GM12874 (cell line): ENCODE data around the gene SPATA7.

Source experiments
- CTCF ChIP-seq: IDR thresholded peaks from 2 replicates; pipeline ENCODE4 v1.5.1; 2011; ENCODE audit warnings: low read depth, mild to moderate bottlenecking, control low read depth, low read length, moderate library complexity; ENCODE audit not compliant: insufficient read depth

The SPATA7 gene

GRCh38 chr14:88352698-88353097 is 32.8 kb upstream of the SPATA7 start:
- TF ChIP-seq CTCF: no peak

- TF ChIP-seq CTCF: no peak
Observed at GRCh38 chr14:88354358-88354757, 31.1 kb upstream of the SPATA7 start.

- no peak for TF ChIP-seq CTCF
Observed at GRCh38 chr14:88359500-88359899, 26.0 kb upstream of the SPATA7 start.

GRCh38 chr14:88363644-88364043 is 21.8 kb upstream of the SPATA7 start:
- TF ChIP-seq CTCF: no peak

GRCh38 chr14:88364710-88365413 is 20.6 kb upstream of the SPATA7 start:
- TF ChIP-seq CTCF: no peak

- no peak for TF ChIP-seq CTCF
Observed at GRCh38 chr14:88369496-88369895, 16.0 kb upstream of the SPATA7 start.

- TF ChIP-seq CTCF: no peak
Observed at GRCh38 chr14:88379706-88380343, 5.6 kb upstream of the SPATA7 start.
